GOT3 (cell line): Measurements from ENCODE around the gene TSPO.

Source experiments
- DNase-seq: peaks from one replicate; lab custom pipeline; 2025; ENCODE audit warnings: mixed read lengths; lab: John Stamatoyannopoulos, UW

TSPO gene

GRCh38 chr22:43159484-43160178 is 8.3 kb downstream of the TSPO start:
- no peak for DNase-seq

DNA sequence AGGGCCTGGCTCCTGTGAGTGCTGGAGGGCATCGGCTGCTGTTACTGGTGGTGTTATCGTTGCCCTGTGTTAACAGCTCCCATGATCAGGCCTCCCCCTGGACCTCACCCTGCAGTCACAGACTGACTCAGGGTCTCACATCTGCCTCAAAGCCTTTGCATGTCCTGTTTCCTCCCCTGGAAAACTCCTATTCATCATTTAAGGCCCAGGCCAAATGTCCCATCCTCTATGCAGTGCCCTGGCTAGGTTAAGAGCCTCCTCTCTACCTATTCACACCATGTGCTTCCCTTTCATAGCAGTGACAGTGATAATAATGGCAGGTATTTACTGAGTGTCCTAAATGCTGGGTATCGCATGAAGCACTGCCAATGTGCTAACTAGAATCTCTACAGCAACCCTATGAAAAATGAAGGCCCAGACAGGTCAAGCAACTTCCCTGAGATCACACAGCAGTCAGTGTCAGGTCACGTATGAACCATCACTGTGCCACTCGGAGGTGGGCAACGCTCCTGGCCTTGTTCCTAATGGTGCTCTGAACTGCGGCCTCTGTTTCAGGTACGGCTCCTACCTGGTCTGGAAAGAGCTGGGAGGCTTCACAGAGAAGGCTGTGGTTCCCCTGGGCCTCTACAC is 9.3 kb downstream of the TSPO start:
- DNase-seq: no peak

DNA sequence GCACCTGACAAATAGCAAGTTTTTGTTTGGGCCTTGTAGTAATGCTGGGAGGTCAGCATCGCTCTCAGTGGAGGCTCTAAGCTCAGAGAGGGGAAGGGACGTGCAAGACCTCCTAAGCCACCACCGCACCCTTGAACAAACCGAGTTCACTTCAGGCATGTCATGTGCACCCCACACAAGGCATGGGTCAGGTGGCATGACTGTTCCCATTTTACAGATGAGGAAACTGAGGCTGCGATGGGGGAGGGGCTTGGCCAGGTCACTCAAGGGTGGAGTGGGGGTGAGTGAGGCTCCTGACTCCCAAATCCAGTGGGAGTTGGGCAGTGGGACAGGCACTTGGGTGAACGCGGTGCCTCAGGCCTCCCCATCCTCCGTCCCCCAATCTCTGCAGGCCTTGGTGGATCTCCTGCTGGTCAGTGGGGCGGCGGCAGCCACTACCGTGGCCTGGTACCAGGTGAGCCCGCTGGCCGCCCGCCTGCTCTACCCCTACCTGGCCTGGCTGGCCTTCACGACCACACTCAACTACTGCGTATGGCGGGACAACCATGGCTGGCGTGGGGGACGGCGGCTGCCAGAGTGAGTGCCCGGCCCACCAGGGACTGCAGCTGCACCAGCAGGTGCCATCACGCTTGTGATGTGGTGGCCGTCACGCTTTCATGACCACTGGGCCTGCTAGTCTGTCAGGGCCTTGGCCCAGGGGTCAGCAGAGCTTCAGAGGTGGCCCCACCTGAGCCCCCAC is 11.2 kb downstream of the TSPO start:
- DNase-seq: no peak

- DNase-seq: no peak
Observed at GRCh38 chr22:43163241-43163795, 12.0 kb downstream of the TSPO start.

GRCh38 chr22:43164636-43165035 is 13.3 kb downstream of the TSPO start:
- no peak for DNase-seq

GRCh38 chr22:43166132-43166930 is 15.0 kb downstream of the TSPO start:
- no peak for DNase-seq

- no peak for DNase-seq
Observed at GRCh38 chr22:43167001-43167589, 15.7 kb downstream of the TSPO start.

DNA sequence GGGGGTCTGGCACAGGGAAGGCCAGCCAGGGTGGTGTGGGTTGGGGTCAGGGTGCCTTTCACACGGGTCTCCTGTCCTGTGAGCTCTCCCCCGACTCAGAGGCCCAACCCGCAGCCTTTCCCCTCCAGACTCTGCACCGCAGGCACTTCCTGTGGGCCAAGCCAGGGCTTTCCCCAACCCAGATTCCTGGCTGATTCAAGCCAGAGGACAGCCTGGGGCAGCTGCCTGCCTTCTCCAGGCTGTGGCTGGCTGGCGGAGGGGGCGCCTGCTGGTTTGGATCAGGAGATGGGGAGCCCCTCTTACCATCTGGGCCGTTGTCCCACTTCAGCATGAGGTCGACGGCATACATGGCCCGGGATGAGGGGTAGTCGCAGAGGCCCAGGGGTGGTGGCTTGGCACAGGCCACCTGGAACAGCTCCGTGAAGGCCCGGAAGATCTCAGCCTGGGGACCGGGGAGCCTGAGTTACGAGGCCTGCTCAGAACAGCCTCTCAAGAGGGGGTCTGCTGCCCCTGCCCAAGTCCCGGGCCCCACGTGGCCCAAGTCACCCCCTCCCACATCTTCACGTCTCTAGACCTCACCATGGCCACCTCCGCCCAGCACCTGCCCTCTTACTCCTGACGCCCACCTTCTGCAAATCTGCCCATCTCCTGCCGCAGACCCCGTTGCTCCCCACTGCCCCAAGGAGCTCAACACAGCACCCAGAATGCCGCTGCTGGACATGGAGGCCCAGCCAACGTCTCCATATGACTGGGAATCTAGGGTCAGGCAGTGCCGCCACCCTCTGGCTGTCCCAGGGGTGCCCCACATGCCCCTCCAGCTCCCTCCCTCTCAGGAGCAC is 17.3 kb downstream of the TSPO start:
- DNase-seq: no peak

- no peak for DNase-seq
Observed at GRCh38 chr22:43169310-43170130, 18.2 kb downstream of the TSPO start.

DNA sequence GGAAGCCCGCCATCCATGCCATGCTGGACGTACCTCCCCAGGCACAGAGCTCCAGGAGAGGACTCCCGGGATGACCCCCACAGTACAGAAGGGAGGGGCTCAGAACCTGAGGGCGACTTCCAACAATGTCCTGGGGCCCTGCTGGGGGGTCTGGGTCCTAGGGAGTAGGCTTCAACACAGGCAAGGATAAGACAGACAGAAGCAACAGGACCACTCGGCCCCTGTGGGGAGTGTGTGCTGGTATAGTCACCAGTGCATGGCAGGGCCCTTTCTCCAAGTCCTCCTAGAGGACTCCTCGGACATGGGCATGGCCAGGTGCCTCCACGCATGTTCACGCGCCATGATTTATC is 18.7 kb downstream of the TSPO start:
- DNase-seq: no peak

DNA sequence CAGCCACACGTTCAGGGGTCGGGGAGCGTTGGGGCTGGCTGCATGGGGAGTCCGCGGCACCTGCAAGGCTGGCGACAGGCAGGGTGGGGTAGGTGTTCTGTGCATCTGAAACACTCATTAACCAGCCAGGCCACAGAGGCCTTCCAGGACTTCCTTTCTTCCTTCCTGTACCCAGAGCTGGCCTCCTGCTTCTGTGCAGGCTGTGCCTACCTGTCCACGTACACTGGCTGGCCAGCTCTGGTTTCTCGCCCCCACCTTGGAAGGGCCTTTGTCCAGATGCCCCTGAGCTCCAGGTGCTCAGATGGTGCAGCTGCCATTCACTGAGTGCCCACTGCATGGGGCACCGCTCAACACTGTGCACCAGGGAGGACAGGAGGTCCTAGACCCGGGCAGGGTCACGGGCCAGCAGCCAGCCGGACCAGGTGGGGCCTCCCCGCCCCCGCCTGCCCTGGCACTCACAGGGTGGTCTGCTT is 19.7 kb downstream of the TSPO start:
- DNase-seq: no peak

DNA sequence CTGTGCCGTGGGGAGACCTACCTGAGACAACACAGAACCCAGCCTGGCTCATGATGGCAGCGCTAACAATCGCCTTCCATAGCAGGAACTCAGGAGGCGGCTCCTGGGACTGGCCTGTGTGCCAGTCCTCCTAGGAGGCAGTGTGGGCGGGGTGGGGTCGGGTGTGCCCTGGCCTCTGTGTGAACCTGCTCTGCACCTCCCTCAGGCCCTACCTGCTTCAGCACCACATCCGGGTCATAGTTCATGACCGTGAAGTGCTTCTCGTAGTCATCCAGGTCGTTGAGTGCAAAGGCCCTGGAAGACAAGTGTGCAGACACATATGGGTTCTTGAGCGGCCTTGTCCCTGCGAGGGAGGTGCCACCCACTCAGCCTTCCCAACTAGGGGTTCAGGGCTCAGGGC is 20.2 kb downstream of the TSPO start:
- no peak for DNase-seq

- no peak for DNase-seq
Observed at GRCh38 chr22:43172191-43172590, 20.8 kb downstream of the TSPO start.

DNA sequence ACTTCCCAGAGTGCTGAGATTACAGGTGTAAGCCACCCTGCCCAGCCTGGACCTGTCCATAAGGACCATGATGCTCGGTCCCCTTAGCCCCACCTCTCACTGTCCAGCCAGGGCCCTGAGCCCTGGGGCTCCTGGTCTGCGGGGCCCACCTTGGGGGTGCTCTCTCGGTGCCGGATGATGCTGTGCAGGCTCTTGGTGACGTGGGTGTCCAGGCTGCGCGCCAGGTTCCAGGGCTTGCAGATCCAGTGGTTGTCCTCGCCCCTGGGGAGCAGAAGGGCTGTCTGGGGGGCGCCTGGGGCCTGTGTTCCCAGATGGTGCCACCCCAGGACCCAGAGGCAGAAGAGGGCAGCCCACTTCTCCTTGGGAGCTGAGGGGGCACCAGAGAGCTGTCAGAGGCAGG is 22.2 kb downstream of the TSPO start:
- DNase-seq: no peak

DNA sequence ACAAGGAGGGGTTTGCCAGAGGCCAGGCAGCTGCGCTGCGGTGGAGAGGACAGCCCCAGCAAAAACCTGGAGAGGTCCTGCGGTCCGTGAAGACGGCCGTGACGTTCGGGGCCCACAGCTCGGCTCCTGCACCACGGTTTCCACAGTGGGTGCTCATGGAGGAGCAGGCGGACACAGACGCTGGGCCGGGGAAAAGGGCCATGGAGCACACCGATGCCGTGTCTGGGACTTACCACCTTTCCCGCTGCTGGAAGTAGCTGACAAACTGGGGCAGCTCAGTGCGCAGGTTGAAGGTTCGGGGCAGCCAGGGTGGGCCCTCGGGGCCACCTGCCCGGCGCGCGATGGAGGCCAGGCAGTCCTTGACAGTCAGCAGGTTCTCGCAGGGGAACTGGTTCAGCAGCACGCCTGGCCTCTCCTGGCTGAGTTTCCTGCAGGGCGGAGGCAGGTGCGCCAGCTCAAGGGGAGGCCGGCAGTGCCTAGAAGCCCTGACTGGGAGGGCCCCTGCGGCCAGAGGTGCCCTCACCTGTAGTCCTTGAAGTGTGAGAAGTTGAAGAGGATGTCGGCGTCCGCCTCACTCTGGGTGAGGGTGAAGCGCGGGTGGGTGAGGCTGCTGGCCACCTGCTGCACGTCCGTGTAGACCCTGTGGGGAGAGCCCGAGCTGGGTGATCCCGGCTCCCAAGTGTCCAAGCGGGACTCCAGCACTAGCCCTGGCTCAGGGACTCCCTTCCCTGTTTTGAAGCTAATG is 22.8 kb downstream of the TSPO start:
- DNase-seq: no peak

- DNase-seq: no peak
Observed at GRCh38 chr22:43174941-43175531, 23.7 kb downstream of the TSPO start.

- DNase-seq: no peak
Observed at GRCh38 chr22:43176090-43176489, 24.7 kb downstream of the TSPO start.

DNA sequence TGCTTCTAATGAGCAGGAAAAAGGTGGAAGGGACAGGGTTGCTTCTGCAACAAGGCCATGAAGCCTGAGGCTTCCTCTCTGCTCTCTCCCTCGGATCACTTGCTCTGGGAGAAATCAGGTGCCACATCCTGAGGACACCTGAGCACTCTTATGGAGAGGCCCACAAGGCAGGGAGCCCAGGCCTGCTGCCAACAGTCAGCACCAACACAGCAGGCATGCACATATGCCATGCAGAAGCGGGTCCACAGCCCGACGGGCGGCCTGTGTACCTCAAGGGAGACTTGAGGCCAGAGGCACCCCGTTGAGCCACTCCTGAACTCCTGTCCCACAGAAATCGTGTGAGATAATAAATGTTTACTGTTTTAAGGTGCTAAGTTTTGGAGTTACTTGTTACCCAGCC is 26.1 kb downstream of the TSPO start:
- no peak for DNase-seq
